Measurements from ENCODE around the gene SPDYE4.

DNA sequence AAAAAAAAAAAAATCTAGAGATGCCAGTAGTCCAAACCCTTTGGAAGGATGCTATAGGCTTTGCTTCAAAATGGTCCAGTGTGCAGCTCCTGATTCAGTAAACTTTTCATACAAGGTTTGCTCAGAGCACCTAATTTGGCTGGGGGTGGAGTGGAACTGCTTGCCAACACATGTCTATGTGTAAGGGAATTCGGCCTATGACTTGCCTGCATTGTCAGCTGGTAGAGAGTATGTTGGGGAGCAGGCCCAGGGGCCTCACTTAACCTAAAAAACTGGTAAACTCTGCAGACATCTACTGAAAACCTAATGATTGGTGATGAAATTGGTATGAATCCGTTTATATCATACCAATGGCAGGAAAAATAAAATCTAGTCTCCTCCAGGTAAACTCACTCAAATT lies 42.3 kb upstream of the SPDYE4 start:
- TF ChIP-seq ELF1 (IDR thresholded peaks at IDR 0.05) (no peak), POLR2AphosphoS5 (IDR thresholded peaks at IDR 0.05; ENCODE audit: low read depth, low read length) (no peak), EP300 (IDR thresholded peaks at IDR 0.05; ENCODE audit: borderline replicate concordance in 1 of 2, low read depth in 1 of 2, low read length in 1 of 2) (no peak), RFX5 (IDR thresholded peaks at IDR 0.05; ENCODE audit: low read length) (no peak), YY1 (IDR thresholded peaks at IDR 0.05; ENCODE audit: low read depth) (no peak), REST (IDR thresholded peaks at IDR 0.05; ENCODE audit: low read depth, low read length) (no peak), FOXJ3 (CRISPR knock-in tag; IDR thresholded peaks at IDR 0.05) (no peak)
- TF ChIP-seq, protein P1, sequence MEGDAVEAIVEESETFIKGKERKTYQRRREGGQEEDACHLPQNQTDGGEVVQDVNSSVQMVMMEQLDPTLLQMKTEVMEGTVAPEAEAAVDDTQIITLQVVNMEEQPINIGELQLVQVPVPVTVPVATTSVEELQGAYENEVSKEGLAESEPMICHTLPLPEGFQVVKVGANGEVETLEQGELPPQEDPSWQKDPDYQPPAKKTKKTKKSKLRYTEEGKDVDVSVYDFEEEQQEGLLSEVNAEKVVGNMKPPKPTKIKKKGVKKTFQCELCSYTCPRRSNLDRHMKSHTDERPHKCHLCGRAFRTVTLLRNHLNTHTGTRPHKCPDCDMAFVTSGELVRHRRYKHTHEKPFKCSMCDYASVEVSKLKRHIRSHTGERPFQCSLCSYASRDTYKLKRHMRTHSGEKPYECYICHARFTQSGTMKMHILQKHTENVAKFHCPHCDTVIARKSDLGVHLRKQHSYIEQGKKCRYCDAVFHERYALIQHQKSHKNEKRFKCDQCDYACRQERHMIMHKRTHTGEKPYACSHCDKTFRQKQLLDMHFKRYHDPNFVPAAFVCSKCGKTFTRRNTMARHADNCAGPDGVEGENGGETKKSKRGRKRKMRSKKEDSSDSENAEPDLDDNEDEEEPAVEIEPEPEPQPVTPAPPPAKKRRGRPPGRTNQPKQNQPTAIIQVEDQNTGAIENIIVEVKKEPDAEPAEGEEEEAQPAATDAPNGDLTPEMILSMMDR (IDR thresholded peaks at IDR 0.05) = no peak
